Measurements from ENCODE around the gene EDA. TPM values are rescaled to one million over a fixed set of nuclear protein-coding genes. Genes with fewer than 3 reads are reported as not detected.

The EDA gene
- 1 to 10 TPM; 2.3 TPM for total RNA-seq
- long read RNA-seq, result 0 reads

GRCh38 chrX:69615779-69616456, at the start of gene EDA:
Gene EDA, plus strand, starts transcription at chrX:69616113.
- intact Hi-C loops (cut with DNase I, micrococcal nuclease), result loop anchor here in 1 of 2 donors (5.0 kb wide), 1 partner anchor 79 kb away; no protein-coding TSS in a partner anchor
- DNase-seq (peak; percentile 81 to 83), ATAC-seq (peak; percentile 98)

DNA sequence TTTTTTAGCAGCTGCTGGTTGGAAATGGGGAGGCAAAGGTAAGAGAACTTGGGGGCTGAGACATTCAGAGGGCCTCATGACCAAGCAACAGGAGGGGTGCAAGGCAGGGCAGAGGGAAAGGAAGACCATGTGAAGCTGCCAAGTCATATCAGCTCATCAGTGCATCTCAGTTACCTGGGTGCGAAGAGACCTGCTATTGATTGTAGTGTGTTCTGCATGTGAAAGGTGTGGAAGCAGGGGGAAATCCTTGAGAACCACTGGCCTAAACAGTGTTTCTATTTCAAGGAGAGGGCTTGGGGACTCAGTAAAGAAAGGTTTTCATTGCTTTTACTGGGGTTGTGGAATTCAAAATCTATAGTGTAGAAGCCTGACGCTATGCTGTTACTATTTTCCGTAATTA, 47.1 kb upstream of the EDA start:
- no peak for DNase-seq

GRCh38 chrX:69597399-69597798, 18.5 kb upstream of the EDA start:
- DNase-seq (no peak), ATAC-seq (no peak)
- intact Hi-C loops (cut with DNase I, micrococcal nuclease), result no loop called here

More for the DNA sequence above, 47.1 kb upstream of the EDA start:
- intact Hi-C loops (cut with DNase I, micrococcal nuclease), result no loop called here
- ATAC-seq, result no peak

GRCh38 chrX:69600182-69600581, 15.7 kb upstream of the EDA start:
- ATAC-seq (no peak), DNase-seq (no peak)
- intact Hi-C loops (cut with DNase I, micrococcal nuclease), result no loop called here

- no peak for DNase-seq
- intact Hi-C loops (cut with DNase I, micrococcal nuclease), result no loop called here
- ATAC-seq, result no peak
These were observed 12.2 kb upstream of the EDA start for GRCh38 chrX:69603566-69604194.

- intact Hi-C loops (cut with DNase I, micrococcal nuclease), result no loop called here
- no peak for ATAC-seq
- DNase-seq, result no peak
These were observed 10.4 kb upstream of the EDA start for GRCh38 chrX:69605521-69605920.

DNA sequence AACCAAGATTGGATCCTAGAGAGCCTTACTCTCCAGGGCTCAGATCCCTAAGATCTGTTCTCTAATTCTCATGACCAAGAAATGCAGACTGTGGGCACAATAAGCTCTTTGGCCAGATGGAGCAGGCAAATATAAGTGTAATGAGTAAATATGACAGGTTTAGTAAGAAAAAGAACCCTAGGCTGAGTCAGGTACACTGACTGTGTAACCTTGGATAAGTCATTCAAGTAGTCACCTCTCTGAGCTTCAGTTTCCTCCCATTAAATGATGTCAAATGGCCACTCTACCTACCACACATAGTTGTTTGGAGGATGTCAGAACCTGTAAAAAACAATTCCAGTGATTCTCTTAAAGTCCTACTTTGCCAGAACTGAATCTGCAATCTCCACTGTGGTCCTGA, 8.3 kb upstream of the EDA start:
- DNase-seq, result no peak

DNA sequence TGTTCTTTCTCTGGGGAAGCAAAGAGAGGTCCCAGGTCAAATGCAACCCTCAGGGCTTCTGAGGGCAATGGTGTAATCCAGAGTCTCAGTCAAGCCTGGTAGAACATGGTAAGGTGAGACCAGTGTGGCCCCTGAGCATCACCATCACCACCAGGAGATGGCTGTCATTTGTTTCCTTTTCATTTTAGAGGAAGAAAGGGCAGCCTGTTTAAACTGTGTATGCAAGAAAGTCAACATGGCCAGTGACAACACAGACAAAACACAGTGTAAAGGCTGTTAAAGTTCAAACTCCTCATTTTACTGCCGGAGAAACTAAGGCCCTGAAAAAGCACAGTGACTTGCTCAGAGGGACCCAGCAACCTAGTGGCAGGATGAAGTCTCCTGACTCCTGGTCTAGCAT, 2.0 kb upstream of the EDA start:
- intact Hi-C loops (cut with DNase I, micrococcal nuclease), result no loop called here
- ATAC-seq (no peak), DNase-seq (no peak)

More for the DNA sequence above, 8.3 kb upstream of the EDA start:
- intact Hi-C loops (cut with DNase I, micrococcal nuclease), result no loop called here
- no peak for ATAC-seq

GRCh38 chrX:69614886-69615285, 1.0 kb upstream of the EDA start:
- intact Hi-C loops (cut with DNase I, micrococcal nuclease), result loop anchor here in 1 of 2 donors (5.0 kb wide), 1 partner anchor 78 kb away; no protein-coding TSS in a partner anchor
- DNase-seq (no peak), ATAC-seq (no peak)

GRCh38 chrX:69615342-69615741, 571 bp upstream of the EDA start:
- ATAC-seq, result no peak
- no peak for DNase-seq
- intact Hi-C loops (cut with DNase I, micrococcal nuclease), result loop anchor here in 1 of 2 donors (5.0 kb wide), 1 partner anchor 78 kb away; no protein-coding TSS in a partner anchor

- DNase-seq (peak; percentile 6 to 25), ATAC-seq (peak; percentile 20)
- intact Hi-C loops (cut with DNase I, micrococcal nuclease), result loop anchor here in 1 of 2 donors (5.0 kb wide), 1 partner anchor 79 kb away; no protein-coding TSS in a partner anchor
These were observed 717 bp downstream of the EDA start for GRCh38 chrX:69616457-69617203.

- intact Hi-C loops (cut with DNase I, micrococcal nuclease), result loop anchor here in 1 of 2 donors (5.0 kb wide), 1 partner anchor 82 kb away; no protein-coding TSS in a partner anchor
- peak in 1 of 2 donors; percentile 8 for DNase-seq
- ATAC-seq, result no peak
These were observed 2.9 kb downstream of the EDA start for GRCh38 chrX:69618803-69619202.

GRCh38 chrX:69626129-69626528, 10.2 kb downstream of the EDA start:
- DNase-seq (no peak), ATAC-seq (no peak)
- intact Hi-C loops (cut with DNase I, micrococcal nuclease), result no loop called here

DNA sequence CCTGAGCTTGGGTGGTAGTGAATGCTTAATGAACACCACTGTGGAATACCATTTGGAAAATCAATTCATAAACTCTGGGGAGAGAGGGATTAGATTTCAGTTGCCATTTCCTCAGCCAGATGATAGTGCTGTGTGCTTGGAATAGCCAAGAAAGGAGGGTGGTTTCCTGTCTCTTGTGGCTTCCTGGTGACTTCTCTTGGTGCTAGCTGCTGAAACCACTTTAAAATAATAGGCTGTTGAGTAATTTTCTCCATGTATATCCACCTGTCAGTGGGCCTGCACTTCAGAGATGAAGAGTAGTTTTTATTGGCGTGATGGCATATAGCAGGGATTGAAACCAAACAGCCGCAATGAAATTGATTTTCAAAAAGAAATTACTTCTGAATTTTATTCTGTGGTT, 11.8 kb downstream of the EDA start:
- DNase-seq (no peak), ATAC-seq (no peak)
- intact Hi-C loops (cut with DNase I, micrococcal nuclease), result no loop called here

DNA sequence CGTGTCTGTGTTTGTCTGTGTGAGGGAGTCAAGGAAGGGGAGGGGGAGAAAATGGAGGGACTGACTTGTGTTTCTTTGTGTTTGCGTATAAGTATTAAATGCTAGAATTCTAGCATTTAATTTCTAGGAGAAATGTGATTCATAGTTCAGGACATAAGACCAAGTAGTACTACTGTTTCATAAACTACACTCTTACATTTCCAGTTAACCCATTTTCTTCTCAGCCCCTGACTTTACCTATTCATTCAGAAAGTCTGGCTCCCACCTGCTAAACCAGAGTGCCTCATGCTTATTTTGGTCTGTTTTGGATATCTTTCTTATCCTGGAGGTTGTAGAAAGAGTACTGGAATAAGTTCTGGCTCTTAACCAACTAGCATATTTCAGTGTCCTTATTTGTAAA, 14.2 kb downstream of the EDA start:
- intact Hi-C loops (cut with DNase I, micrococcal nuclease), result no loop called here
- no peak for DNase-seq
- no peak for ATAC-seq

- intact Hi-C loops (cut with DNase I, micrococcal nuclease), result no loop called here
- ATAC-seq, result no peak
- DNase-seq, result no peak
These were observed 48.8 kb downstream of the EDA start for GRCh38 chrX:69664693-69665092.

GRCh38 chrX:69670001-69670555, 54.2 kb downstream of the EDA start:
- no peak for DNase-seq
- intact Hi-C loops (cut with DNase I, micrococcal nuclease), result no loop called here

GRCh38 chrX:69674891-69675290, 59.0 kb downstream of the EDA start:
- DNase-seq (no peak), ATAC-seq (no peak)
- intact Hi-C loops (cut with DNase I, micrococcal nuclease), result no loop called here

More at GRCh38 chrX:69670001-69670555, 54.2 kb downstream of the EDA start:
- ATAC-seq, result no peak

GRCh38 chrX:69705818-69706217, 89.9 kb downstream of the EDA start:
- DNase-seq (no peak), ATAC-seq (no peak)
- intact Hi-C loops (cut with DNase I, micrococcal nuclease), result no loop called here
